ENCODE results near the gene RTN4. TPM values are rescaled to one million over a fixed set of nuclear protein-coding genes. Genes with fewer than 3 reads are reported as not detected.
"Not testable (repeated sequence)": the region's sequence is repeated elsewhere in the genome, so short reads cannot be mapped to it uniquely, and the experiment has no call there.

The RTN4 gene
- polyA plus RNA-seq, 3 donors = 111 to 163 (median 158) TPM

DNA sequence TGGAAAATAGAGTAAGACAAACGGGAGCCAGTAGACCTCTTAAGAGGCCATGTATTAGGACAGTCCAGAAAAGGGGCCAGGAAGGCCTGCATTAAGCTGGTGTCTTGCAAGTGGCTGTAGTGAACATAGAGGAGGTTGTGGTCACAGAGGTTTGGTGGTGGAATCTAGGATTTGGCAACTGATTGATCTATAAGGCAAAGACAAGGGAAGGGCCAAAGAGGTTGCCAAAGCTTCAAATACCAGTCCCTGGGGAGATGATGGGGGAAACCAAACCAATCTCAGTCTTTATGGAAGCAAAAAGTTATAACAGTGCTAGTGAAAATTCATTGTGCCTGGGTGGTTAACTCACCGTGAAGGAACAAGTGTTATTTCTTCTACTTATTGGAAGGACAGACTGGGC lies 28.7 kb upstream of the RTN4 start:
- no peaks in the 10 kb centered on the region for H3K36me3 ChIP-seq (replicated peaks in 1 of 2; ENCODE audit: control insufficient read depth in 1 of 2, insufficient read depth in 2 of 2, low read length in 2 of 2)
- no peaks in the 10 kb centered on the region for H3K9me3 ChIP-seq (replicated peaks in 1 of 2; ENCODE audit: control insufficient read depth in 1 of 2, insufficient read depth in 1 of 2, low read length in 2 of 2)
- Mint-ChIP-seq H3K27ac (no peak overlapping the region), H3K4me1 (peaks cover 28% of the 10 kb centered on the region), H3K27me3 (ENCODE audit: low read depth in 3 of 3) (no peaks in the 10 kb centered on the region), H3K4me3 (no peak overlapping the region), H3K36me3 (no peaks in the 10 kb centered on the region), H3K9me3 (peaks cover 7 to 15% (median 13%) of the 10 kb centered on the region in 7 donors)
- TF ChIP-seq CTCF (IDR thresholded peaks at IDR 0.05) = no peak
- no peak overlapping the region for H3K4me3 ChIP-seq (replicated peaks in 1 of 3; ENCODE audit: low read depth in 2 of 3, low read length in 3 of 3)
- H2AFZ ChIP-seq (ENCODE audit: insufficient read depth, low read depth, low read length, poor library complexity, severe bottlenecking) = no peak overlapping the region
- no peak overlapping the region for H3K9ac ChIP-seq (ENCODE audit: insufficient read depth, low read length, poor library complexity, severe bottlenecking)
- no peaks in the 10 kb centered on the region for H3K79me2 ChIP-seq (ENCODE audit: insufficient read depth, low read length)
- peaks cover 18% of the 10 kb centered on the region in 2 donors for H3K4me1 ChIP-seq (ENCODE audit: control insufficient read depth in 1 of 2, insufficient read depth in 2 of 2, low read length in 2 of 2)
- intact Hi-C loops (cut with micrococcal nuclease) = no loop called here
- no peak overlapping the region for H3K4me2 ChIP-seq (replicated peaks; ENCODE audit: extremely low read depth, low read length, poor library complexity, severe bottlenecking)
- DNase-seq = no peak
- H3K27me3 ChIP-seq (ENCODE audit: control insufficient read depth in 2 of 2, insufficient read depth in 2 of 2, low read length in 2 of 2) = no peaks in the 10 kb centered on the region
- no peak overlapping the region for H3K27ac ChIP-seq (ENCODE audit: low read depth in 1 of 2, low read length in 2 of 2)
- H4K20me1 ChIP-seq (ENCODE audit: insufficient read depth, low read length) = no peaks in the 10 kb centered on the region
- WGBS (ENCODE audit: insufficient coverage) = 91% methylated on average over 2 of the region's 2 CpGs

GRCh38 chr2:55076721-55077120 lies 26.5 kb upstream of the RTN4 start:
- Histone ChIP-seq H4K20me1 (ENCODE audit: insufficient read depth, low read length) (no peaks in the 10 kb centered on the region), H3K4me1 (ENCODE audit: control insufficient read depth in 1 of 2, insufficient read depth in 2 of 2, low read length in 2 of 2) (peaks cover 0 to 3% of the 10 kb centered on the region in 2 donors), H2AFZ (ENCODE audit: insufficient read depth, low read depth, low read length, poor library complexity, severe bottlenecking) (peak overlapping the region; percentile 21), H3K9me3 (replicated peaks in 1 of 2; ENCODE audit: control insufficient read depth in 1 of 2, insufficient read depth in 1 of 2, low read length in 2 of 2) (no peaks in the 10 kb centered on the region), H3K9ac (ENCODE audit: insufficient read depth, low read length, poor library complexity, severe bottlenecking) (no peak overlapping the region), H3K4me2 (replicated peaks; ENCODE audit: extremely low read depth, low read length, poor library complexity, severe bottlenecking) (no peak overlapping the region), H3K36me3 (replicated peaks in 1 of 2; ENCODE audit: control insufficient read depth in 1 of 2, insufficient read depth in 2 of 2, low read length in 2 of 2) (no peaks in the 10 kb centered on the region), H3K79me2 (ENCODE audit: insufficient read depth, low read length) (no peaks in the 10 kb centered on the region), H3K4me3 (replicated peaks in 1 of 3; ENCODE audit: low read depth in 2 of 3, low read length in 3 of 3) (no peak overlapping the region), H3K27ac (ENCODE audit: low read depth in 1 of 2, low read length in 2 of 2) (no peak overlapping the region), H3K27me3 (ENCODE audit: control insufficient read depth in 2 of 2, insufficient read depth in 2 of 2, low read length in 2 of 2) (no peaks in the 10 kb centered on the region)
- no peak for TF ChIP-seq CTCF (IDR thresholded peaks at IDR 0.05)
- Mint-ChIP-seq H3K9me3 (peaks cover 7 to 15% (median 13%) of the 10 kb centered on the region in 7 donors), H3K4me3 (no peak overlapping the region), H3K27me3 (ENCODE audit: low read depth in 3 of 3) (no peaks in the 10 kb centered on the region), H3K4me1 (peaks cover 7% of the 10 kb centered on the region), H3K36me3 (no peaks in the 10 kb centered on the region), H3K27ac (peak overlapping the region in 2 of 7 donors; percentile 21 to 35)
- intact Hi-C loops (cut with micrococcal nuclease) = no loop called here
- peak in 2 of 3 donors; percentile 32 to 66 for DNase-seq
- WGBS (ENCODE audit: insufficient coverage) = 50% methylated on average over 2 of the region's 9 CpGs

DNA sequence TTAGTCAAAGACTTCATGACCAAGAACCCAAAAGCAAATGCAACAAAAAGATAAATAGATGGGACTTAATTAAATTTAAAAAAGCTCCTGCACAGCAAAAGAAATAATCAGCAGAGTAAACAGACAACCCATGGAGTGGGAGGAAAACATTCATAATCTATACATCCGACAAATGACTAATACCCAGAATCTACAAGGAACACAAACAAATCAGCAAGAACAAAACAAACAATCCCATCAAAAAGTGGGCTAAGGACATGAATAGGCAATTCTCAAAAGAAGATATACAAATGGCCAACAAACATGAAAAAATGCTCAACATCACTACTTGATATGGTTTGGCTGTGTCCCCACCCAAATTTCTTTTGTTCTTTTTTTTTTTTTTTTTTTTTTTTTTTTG lies 25.8 kb upstream of the RTN4 start:
- DNase-seq; intact Hi-C loops (cut with micrococcal nuclease); H3K27me3 ChIP-seq (ENCODE audit: control insufficient read depth in 2 of 2, insufficient read depth in 2 of 2, low read length in 2 of 2); H3K4me3 ChIP-seq (replicated peaks in 1 of 3; ENCODE audit: low read depth in 2 of 3, low read length in 3 of 3); H3K9me3 ChIP-seq (replicated peaks in 1 of 2; ENCODE audit: control insufficient read depth in 1 of 2, insufficient read depth in 1 of 2, low read length in 2 of 2); H4K20me1 ChIP-seq (ENCODE audit: insufficient read depth, low read length); H3K36me3 ChIP-seq (replicated peaks in 1 of 2; ENCODE audit: control insufficient read depth in 1 of 2, insufficient read depth in 2 of 2, low read length in 2 of 2); H3K36me3 Mint-ChIP-seq; H3K4me1 Mint-ChIP-seq; H2AFZ ChIP-seq (ENCODE audit: insufficient read depth, low read depth, low read length, poor library complexity, severe bottlenecking); H3K27me3 Mint-ChIP-seq (ENCODE audit: low read depth in 3 of 3); H3K27ac ChIP-seq (ENCODE audit: low read depth in 1 of 2, low read length in 2 of 2); H3K79me2 ChIP-seq (ENCODE audit: insufficient read depth, low read length); H3K4me3 Mint-ChIP-seq; H3K27ac Mint-ChIP-seq; H3K9ac ChIP-seq (ENCODE audit: insufficient read depth, low read length, poor library complexity, severe bottlenecking); H3K4me1 ChIP-seq (ENCODE audit: control insufficient read depth in 1 of 2, insufficient read depth in 2 of 2, low read length in 2 of 2); H3K4me2 ChIP-seq (replicated peaks; ENCODE audit: extremely low read depth, low read length, poor library complexity, severe bottlenecking): not testable (repeated sequence)
- H3K9me3 Mint-ChIP-seq = peaks cover 7 to 15% (median 13%) of the 10 kb centered on the region in 7 donors
- WGBS (ENCODE audit: insufficient coverage) = no CpG with 5 or more reads among the region's 1 CpG
